Hematopoietic multipotent progenitor cell treated with erythropoietin and hydrocortisone succinate and interleukin-3 and kit ligand, for 15 days (in vitro differentiated cells): ENCODE data around the gene PCSK5.

Experiments used
- DNase-seq: peaks from one replicate; pipeline ENCODE4 v3.0.0-alpha.2; 2015; ENCODE audit warnings: low spot score

PCSK5 gene

DNA sequence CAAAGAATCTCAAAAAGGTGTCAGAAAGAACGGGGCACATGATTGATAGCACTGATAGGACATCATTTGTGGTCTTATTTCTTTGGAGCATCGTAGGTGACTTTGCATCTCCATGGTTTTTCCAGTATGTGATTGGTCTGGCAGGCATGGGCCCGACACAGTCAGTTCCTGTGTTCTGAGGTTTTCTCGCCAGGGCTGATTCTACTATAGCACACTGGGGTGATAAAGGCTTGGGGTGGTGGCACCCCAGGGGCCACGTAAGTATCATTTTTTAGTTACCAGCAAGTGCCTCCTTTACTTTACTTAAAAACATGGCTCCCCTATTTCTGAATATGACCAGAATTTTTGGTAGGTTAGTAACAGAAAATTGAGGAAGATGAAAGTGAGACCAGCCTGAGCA lies 301.0 kb downstream of the PCSK5 start:
- DNase-seq: no peak

- DNase-seq: no peak
These were observed 301.5 kb downstream of the PCSK5 start for GRCh38 chr9:76192013-76192412.

- DNase-seq: no peak
These were observed 304.4 kb downstream of the PCSK5 start for GRCh38 chr9:76194896-76195295.

DNA sequence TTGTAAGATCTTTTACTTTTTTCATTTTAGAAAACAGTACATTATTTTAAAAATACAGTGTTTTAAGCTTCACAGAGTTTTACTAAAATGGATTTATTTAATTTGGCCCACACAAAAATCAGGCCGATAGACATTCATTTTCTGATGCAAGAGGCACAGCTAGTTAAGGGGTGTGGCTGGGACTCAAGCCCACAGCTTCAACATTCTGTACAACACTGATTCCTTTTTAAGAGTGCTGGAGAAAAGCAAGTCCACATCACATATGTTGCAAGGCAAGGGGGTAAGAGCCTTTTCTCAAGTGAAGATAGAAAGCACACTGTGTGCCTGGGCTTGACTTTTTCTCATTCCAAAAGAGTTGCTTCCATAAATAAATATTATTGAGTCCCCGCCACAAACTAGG lies 307.9 kb downstream of the PCSK5 start:
- no peak for DNase-seq

GRCh38 chr9:76200315-76200714 lies 309.8 kb downstream of the PCSK5 start:
- no peak for DNase-seq

DNA sequence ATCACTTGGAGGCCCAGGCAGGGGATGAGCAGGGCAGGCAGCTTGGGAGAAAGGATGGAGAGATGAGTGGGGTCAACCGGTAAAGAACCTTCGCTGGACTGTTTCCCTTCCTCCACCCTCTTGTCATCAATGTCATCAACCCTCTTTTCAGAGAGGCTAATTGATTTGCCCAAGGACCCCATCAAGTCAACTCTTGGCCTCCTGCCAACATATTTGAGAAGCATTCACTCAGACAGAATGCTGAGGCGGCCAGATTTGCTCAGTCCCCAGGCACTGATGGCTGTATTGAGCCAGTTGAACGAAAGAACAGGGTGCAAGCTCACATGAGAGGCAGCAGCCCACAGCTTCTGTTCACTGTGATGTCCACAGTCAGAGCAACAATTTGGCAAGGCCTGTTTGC lies 310.3 kb downstream of the PCSK5 start:
- DNase-seq: no peak

DNA sequence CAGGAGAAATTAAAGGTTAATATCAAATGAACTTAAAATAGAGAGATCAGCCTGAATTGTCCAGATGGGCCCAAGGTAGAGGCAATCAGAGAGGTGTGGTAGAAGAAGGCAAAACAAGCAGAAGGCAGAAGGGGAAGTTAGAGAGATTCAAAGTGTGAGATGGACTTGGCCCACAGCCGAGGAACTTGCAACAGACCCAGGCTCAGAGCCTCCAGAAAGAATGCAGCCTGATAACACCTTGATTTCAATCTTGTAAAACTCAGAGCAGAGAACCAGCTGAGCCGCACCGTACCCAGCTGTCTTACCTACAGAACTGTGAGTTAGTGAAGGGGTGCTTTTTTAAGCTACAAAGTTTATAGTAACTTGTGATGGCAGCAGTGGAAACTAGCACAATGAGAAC lies 312.9 kb downstream of the PCSK5 start:
- no peak for DNase-seq

DNA sequence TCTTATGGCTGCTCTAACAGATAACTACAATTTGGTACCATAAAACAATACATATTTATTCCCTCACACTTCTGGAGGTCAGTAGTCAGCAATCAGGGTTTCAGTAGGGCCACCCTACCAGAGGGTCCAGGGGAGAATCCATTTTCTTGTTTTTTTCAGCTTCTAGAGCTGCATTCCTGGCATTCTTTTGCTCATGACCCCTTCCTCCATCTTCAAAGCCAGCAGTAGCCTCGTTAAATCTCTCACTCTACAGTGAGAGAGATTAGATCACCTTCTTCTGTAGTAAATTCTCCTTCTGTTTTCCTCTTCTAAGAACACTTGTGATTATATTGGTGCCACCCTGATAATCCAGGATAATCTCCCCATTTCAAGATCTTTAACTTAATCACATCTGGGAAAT lies 316.3 kb downstream of the PCSK5 start:
- DNase-seq: no peak

DNA sequence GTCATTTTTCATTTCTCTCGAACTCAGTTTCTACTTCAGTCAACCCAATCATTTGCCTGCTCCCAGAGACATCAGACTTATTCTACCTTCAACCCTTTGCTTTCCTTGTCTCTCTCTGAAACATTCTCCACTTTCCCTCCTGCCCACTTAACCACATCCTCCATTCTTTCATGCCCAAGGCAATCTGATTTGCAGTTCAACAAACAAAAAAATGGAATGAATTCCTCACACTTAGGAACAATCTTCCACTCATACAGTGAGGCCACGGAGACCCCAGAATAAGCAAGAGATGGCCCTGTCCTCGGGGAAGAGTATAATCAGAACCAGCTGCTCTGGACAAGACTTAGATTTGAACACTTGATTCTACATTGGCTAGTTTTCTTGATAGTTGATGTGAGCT lies 323.3 kb downstream of the PCSK5 start:
- no peak for DNase-seq

GRCh38 chr9:76215066-76215465 lies 324.6 kb downstream of the PCSK5 start:
- DNase-seq: no peak

- DNase-seq: no peak
These were observed 325.7 kb downstream of the PCSK5 start for GRCh38 chr9:76216161-76216649.

- DNase-seq: no peak
These were observed 327.8 kb downstream of the PCSK5 start for GRCh38 chr9:76218117-76218885.

DNA sequence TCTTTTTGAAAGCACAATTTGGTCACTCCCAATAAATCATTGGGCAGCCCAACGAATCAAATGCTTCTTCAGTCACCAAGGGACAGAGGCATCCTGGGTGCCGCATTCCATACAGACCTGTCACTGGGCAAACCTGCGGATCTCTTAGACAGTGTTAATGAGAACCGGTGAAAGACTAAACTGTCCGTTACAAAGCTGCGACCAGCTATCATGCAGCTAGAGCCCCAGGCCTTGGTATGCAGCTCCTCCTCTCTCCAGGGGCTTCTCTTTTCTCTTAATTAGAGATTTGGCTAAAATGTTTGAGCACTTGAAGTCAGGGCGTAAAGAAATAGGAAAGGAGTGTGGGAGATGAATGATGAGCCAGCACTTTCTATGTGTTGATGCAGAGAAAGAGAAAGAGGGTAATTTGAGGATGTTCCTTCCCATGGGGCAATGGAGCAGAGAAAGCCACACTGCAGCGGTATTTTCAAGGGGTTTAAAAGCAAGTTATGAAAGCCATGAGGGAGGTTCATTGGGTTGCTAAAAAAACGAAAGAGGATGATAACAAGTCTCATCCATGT lies 328.5 kb downstream of the PCSK5 start:
- DNase-seq: no peak

- no peak for DNase-seq
These were observed 329.2 kb downstream of the PCSK5 start for GRCh38 chr9:76219560-76220151.

DNA sequence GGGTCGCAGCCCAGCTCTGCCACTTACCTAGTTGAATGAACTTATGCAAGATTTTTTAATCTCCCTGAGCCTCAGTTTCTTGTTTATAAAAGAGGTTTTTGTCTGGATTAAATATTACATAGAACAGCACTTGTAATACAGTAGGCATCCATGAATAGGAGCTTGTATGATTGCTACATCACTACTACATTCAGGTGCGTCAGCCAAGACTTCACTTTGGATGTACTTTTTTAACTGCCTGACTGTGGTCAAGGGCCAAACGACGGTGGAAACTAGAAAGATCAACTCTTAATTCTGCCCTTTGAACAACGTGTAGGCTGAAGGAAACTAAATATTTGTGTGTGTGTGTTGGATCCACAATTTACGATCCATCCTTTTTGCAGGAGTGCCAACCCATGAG lies 330.9 kb downstream of the PCSK5 start:
- no peak for DNase-seq

DNA sequence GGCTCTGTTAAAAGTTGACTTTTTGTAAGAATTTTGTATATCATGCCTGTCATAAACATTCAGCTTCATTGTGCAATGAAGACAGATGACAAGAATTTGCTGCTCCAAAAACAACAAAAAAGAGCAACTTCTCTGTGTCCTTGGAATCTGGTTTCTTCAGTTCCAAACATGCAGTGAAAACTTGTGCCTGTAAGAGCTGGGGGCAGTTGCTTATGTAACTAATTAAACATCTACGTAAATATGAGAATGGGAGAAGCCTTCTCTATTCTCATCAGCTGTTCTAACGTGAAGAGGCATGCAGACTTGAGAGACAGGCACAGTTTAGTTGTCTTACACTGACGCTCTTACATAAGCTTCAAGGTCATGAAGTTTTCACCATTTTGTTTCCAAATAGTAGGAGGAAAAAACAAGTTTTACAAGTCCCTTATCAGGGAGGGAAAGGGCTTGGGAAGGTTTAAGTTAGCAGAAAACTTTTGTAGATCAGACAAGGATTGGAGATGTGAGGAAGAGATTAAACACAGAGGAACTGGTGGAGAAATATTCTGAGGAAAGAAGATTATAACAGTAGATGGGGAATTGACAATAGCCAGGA lies 333.4 kb downstream of the PCSK5 start:
- DNase-seq: no peak

DNA sequence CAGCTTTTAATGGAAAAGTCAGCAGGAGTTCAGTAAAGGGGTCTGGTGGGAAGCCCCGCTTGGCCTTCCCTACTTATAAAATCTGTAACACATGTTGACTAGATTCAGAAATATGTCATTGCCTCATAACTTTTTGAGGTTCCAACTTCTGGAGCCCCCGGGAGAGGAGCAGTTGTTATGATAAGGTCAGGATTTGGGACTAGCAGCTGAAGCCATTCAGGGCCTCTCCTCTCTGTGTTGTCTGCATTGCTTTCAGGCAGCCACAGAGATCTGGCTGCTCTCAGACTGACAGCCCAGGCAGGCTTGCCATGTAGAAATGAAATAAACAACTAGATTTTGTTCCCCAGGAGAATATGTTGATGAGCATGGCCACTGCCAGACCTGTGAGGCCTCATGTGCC lies 336.7 kb downstream of the PCSK5 start:
- no peak for DNase-seq

DNA sequence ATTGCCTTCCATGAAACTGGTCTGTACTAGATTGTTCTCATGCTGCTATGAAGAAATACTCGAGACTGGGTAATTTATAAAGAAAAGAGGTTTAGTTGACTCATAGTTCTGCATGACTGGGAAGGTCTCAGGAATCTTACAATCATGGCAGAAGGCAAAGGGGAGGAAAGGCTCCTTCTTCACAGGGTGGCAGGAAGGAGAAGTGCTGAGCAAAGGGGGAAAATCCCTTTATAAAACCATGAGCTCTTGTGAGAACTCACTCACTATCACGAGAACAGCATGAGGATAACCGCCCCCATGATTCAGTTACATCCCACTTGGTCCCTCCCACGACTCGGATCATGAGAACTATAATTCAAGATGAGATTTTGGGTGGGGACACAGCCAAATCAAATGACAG lies 340.5 kb downstream of the PCSK5 start:
- no peak for DNase-seq

GRCh38 chr9:76232861-76233489 lies 342.5 kb downstream of the PCSK5 start:
- no peak for DNase-seq

DNA sequence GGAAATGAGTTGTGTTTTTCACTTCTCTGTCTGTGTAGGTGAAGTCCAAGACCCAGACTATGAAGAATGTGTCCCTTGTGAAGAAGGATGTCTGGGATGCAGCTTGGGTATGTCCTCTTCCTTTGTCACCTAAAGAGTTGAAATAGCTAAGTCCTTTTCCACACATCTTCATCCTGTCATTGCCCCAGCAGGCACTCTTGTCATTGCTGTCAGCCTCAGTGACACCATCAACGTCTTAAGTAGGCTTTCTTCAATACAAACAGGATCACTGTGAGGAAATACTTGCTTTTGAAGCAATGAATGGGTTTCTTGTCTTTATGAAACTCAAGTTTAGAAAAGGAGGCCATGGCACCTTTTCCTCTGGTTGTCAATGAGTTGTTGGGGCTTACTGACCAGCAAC lies 350.1 kb downstream of the PCSK5 start:
- DNase-seq: no peak

- DNase-seq: no peak
These were observed 355.0 kb downstream of the PCSK5 start for GRCh38 chr9:76245518-76245917.

- DNase-seq: no peak
These were observed 356.2 kb downstream of the PCSK5 start for GRCh38 chr9:76246680-76247079.

- no peak for DNase-seq
These were observed 357.0 kb downstream of the PCSK5 start for GRCh38 chr9:76247426-76247825.
